Mesothelial cell of epicardium (in vitro differentiated cells): ENCODE data around the gene CCDC159. TPM values are rescaled to one million over a fixed set of nuclear protein-coding genes. Genes with fewer than 3 reads are reported as not detected.
A peak's percentile ranks its signal among the peaks of the same experiment; 100 is the strongest.

Experiments
- DNase-seq, 2 experiments: peaks; one replicate each; pipeline ENCODE4 v3.0.0; 2021; ENCODE audit warnings: low spot score in 2 of 2; ENCODE audit not compliant: unreplicated experiment in 2 of 2
- H3K27ac Mint-ChIP-seq: 2 replicates; pipeline ENCODE4 v1.8.0; 2021; ENCODE audit warnings: mixed read lengths
- H3K27me3 Mint-ChIP-seq: 2 replicates; pipeline ENCODE4 v1.8.0; 2021; ENCODE audit warnings: low read depth, mixed read lengths
- H3K36me3 Mint-ChIP-seq: 2 replicates; pipeline ENCODE4 v1.8.0; 2021; ENCODE audit warnings: mixed read lengths
- H3K4me1 Mint-ChIP-seq: 2 replicates; pipeline ENCODE4 v1.8.0; 2021; ENCODE audit warnings: mixed read lengths
- H3K4me3 Mint-ChIP-seq: 2 replicates; pipeline ENCODE4 v1.8.0; 2021; ENCODE audit warnings: mild to moderate bottlenecking, moderate library complexity, mixed read lengths
- H3K9me3 Mint-ChIP-seq: 2 replicates; pipeline ENCODE4 v1.8.0; 2021; ENCODE audit warnings: mixed read lengths
- CTCF ChIP-seq: fragments of 200-600 bp; sonication (generic); IDR thresholded peaks from one replicate; pipeline ENCODE4 v1.5.0; 2021; ENCODE audit warnings: antibody characterized with exemption; ENCODE audit not compliant: unreplicated experiment
- total RNA-seq: library from RNA; stranded (reverse); gene quantifications from 3 replicates; pipeline ENCODE4 v1.2.1, GENCODE V29; 2021

The CCDC159 gene
- total RNA-seq, 1 donor from 2014 or later, result 29.6 TPM

GRCh38 chr19:11373166-11373884 is 27.0 kb downstream of the CCDC159 start:
- Mint-ChIP-seq H3K27ac (no peak overlapping the region), H3K27me3 (no peaks in the 10 kb centered on the region), H3K36me3 (peaks cover 4% of the 10 kb centered on the region), H3K4me3 (no peak overlapping the region), H3K4me1 (peaks cover 3% of the 10 kb centered on the region), H3K9me3 (no peaks in the 10 kb centered on the region)
- DNase-seq, result no peak
- TF ChIP-seq CTCF, result no peak

GRCh38 chr19:11373885-11374432 is 27.6 kb downstream of the CCDC159 start:
- Mint-ChIP-seq H3K27me3 (no peaks in the 10 kb centered on the region), H3K9me3 (no peaks in the 10 kb centered on the region), H3K4me3 (no peak overlapping the region), H3K27ac (no peak overlapping the region), H3K36me3 (peaks cover 4% of the 10 kb centered on the region), H3K4me1 (peaks cover 3% of the 10 kb centered on the region)
- DNase-seq, result no peak
- no peak for TF ChIP-seq CTCF

- H3K4me1 Mint-ChIP-seq, result peaks cover 3% of the 10 kb centered on the region
- H3K27ac Mint-ChIP-seq, result no peak within 1 kb of the TSS
- peak; percentile 92 to 95 for DNase-seq
- H3K27me3 Mint-ChIP-seq, result no peaks in the 10 kb centered on the region
- no peak within 1 kb of the TSS for H3K4me3 Mint-ChIP-seq
- H3K9me3 Mint-ChIP-seq, result no peaks in the 10 kb centered on the region
- TF ChIP-seq CTCF, result no peak
- H3K36me3 Mint-ChIP-seq, result peaks cover 4% of the 10 kb centered on the region
Measured at GRCh38 chr19:11374433-11375142, 28.3 kb downstream of the CCDC159 start, which contains the start of gene SWSAP1. Gene SWSAP1 (plus strand): TSS chr19:11374666. CDS start chr19:11374681, 15 bp downstream.

- Mint-ChIP-seq H3K27me3 (no peaks in the 10 kb centered on the region), H3K36me3 (peaks cover 4% of the 10 kb centered on the region), H3K27ac (no peak overlapping the region), H3K9me3 (no peaks in the 10 kb centered on the region), H3K4me1 (peaks cover 3% of the 10 kb centered on the region), H3K4me3 (no peak overlapping the region)
- TF ChIP-seq CTCF, result no peak
- peak in 1 of 2 experiments; percentile 54 for DNase-seq
Measured at GRCh38 chr19:11375143-11375948, 29.0 kb downstream of the CCDC159 start.

- Mint-ChIP-seq H3K36me3 (no peaks in the 10 kb centered on the region), H3K4me3 (peak overlapping the region; percentile 1), H3K27ac (peak overlapping the region; percentile 61), H3K4me1 (peaks cover 16% of the 10 kb centered on the region), H3K9me3 (no peaks in the 10 kb centered on the region), H3K27me3 (peaks cover 10% of the 10 kb centered on the region)
- no peak for DNase-seq
- no peak for TF ChIP-seq CTCF
Measured at GRCh38 chr19:11377237-11377636, 30.9 kb downstream of the CCDC159 start.
